Nephron (organoid): ENCODE results near the gene TRPM8.
A peak's percentile ranks its signal among the peaks of the same experiment; 100 is the strongest.
"Not testable (repeated sequence)": the region's sequence is repeated elsewhere in the genome, so short reads cannot be mapped to it uniquely, and the experiment has no call there.

Source experiments
- H3K27ac Mint-ChIP-seq, 3 experiments: 2 replicates each; pipeline ENCODE4 v1.8.0; 2020; ENCODE audit warnings: mixed read lengths in 3 of 3, mild to moderate bottlenecking in 2 of 3, moderate library complexity in 1 of 3
- H3K27me3 Mint-ChIP-seq: 2 replicates; pipeline ENCODE4 v1.8.0; 2021; ENCODE audit warnings: low read depth, mild to moderate bottlenecking, moderate library complexity, mixed read lengths
- H3K36me3 Mint-ChIP-seq: 2 replicates; pipeline ENCODE4 v1.8.0; 2020; ENCODE audit warnings: low read depth, mixed read lengths
- H3K4me1 Mint-ChIP-seq: 2 replicates; pipeline ENCODE4 v1.8.0; 2020; ENCODE audit warnings: mixed read lengths
- H3K4me3 Mint-ChIP-seq, 3 experiments: 2 replicates each; pipeline ENCODE4 v1.8.0; 2020; ENCODE audit warnings: mild to moderate bottlenecking in 3 of 3, mixed read lengths in 3 of 3, moderate library complexity in 2 of 3
- H3K9me3 Mint-ChIP-seq: 2 replicates; pipeline ENCODE4 v1.8.0; 2020; ENCODE audit warnings: mixed read lengths
- CTCF ChIP-seq, 3 experiments: fragments of 200-600 bp; sonication (generic); IDR thresholded peaks; one replicate each; pipeline ENCODE4 v1.5.0; 2021; ENCODE audit warnings: antibody characterized with exemption in 3 of 3; ENCODE audit not compliant: unreplicated experiment in 3 of 3

Gene TRPM8

GRCh38 chr2:233917116-233917515, at the start of gene TRPM8:
Gene TRPM8 (plus strand): TSS chr2:233917373. CDS start chr2:233926538, 9,165 bp downstream.
- Mint-ChIP-seq H3K36me3 (no peaks in the 10 kb centered on the region), H3K27ac (no peak within 1 kb of the TSS), H3K27me3 (peaks cover 42% of the 10 kb centered on the region), H3K9me3 (no peaks in the 10 kb centered on the region), H3K4me1 (no peaks in the 10 kb centered on the region), H3K4me3 (no peak within 1 kb of the TSS)
- TF ChIP-seq CTCF (IDR thresholded peaks at IDR 0.05; ENCODE audit: unreplicated experiment in 3 of 3): no peak

GRCh38 chr2:233867993-233868532, 49.1 kb upstream of the TRPM8 start, which contains the start of gene MSL3B:
Gene MSL3B (minus strand): TSS chr2:233868386.
- TF ChIP-seq CTCF (IDR thresholded peaks at IDR 0.05; ENCODE audit: unreplicated experiment in 3 of 3): no peak
- Mint-ChIP-seq H3K27me3 (peaks cover 13% of the 10 kb centered on the region), H3K27ac (peak within 1 kb of the TSS; percentile 47 to 84 (median 70)), H3K9me3 (peaks cover 36% of the 10 kb centered on the region), H3K4me3 (peak within 1 kb of the TSS; percentile 91 to 94 (median 92)), H3K4me1 (no peaks in the 10 kb centered on the region), H3K36me3 (peaks cover 43% of the 10 kb centered on the region)

GRCh38 chr2:233871432-233871831, 45.7 kb upstream of the TRPM8 start:
- Mint-ChIP-seq H3K9me3 (peaks cover 32% of the 10 kb centered on the region), H3K27ac (no peak overlapping the region), H3K4me3 (no peak overlapping the region), H3K36me3 (peaks cover 24% of the 10 kb centered on the region), H3K27me3 (peaks cover 25% of the 10 kb centered on the region), H3K4me1 (no peaks in the 10 kb centered on the region)
- TF ChIP-seq CTCF (IDR thresholded peaks at IDR 0.05; ENCODE audit: unreplicated experiment in 3 of 3): no peak

- H3K27ac Mint-ChIP-seq, H3K4me1 Mint-ChIP-seq, H3K4me3 Mint-ChIP-seq: not testable (repeated sequence)
- Mint-ChIP-seq H3K36me3 (peaks cover 17% of the 10 kb centered on the region), H3K9me3 (peaks cover 26% of the 10 kb centered on the region), H3K27me3 (peaks cover 25% of the 10 kb centered on the region)
Measured at GRCh38 chr2:233872125-233872524, 45.0 kb upstream of the TRPM8 start.

GRCh38 chr2:233882353-233882752, 34.8 kb upstream of the TRPM8 start:
- no peak overlapping the region for H3K27ac Mint-ChIP-seq
- H3K36me3 Mint-ChIP-seq: no peaks in the 10 kb centered on the region
- no peak overlapping the region for H3K4me3 Mint-ChIP-seq
- peaks cover 8% of the 10 kb centered on the region for H3K27me3 Mint-ChIP-seq
- no peaks in the 10 kb centered on the region for H3K4me1 Mint-ChIP-seq
- TF ChIP-seq CTCF (IDR thresholded peaks at IDR 0.05; ENCODE audit: unreplicated experiment in 3 of 3): no peak
- peaks cover 30% of the 10 kb centered on the region for H3K9me3 Mint-ChIP-seq

GRCh38 chr2:233892793-233893192, 24.4 kb upstream of the TRPM8 start:
- no peak overlapping the region for H3K4me3 Mint-ChIP-seq
- no peaks in the 10 kb centered on the region for H3K9me3 Mint-ChIP-seq
- no peaks in the 10 kb centered on the region for H3K36me3 Mint-ChIP-seq
- H3K27ac Mint-ChIP-seq: no peak overlapping the region
- H3K27me3 Mint-ChIP-seq: peaks cover 17% of the 10 kb centered on the region
- TF ChIP-seq CTCF (IDR thresholded peaks at IDR 0.05; ENCODE audit: unreplicated experiment in 3 of 3): no peak
- no peaks in the 10 kb centered on the region for H3K4me1 Mint-ChIP-seq

GRCh38 chr2:233896253-233896652, 20.9 kb upstream of the TRPM8 start:
- H3K27me3 Mint-ChIP-seq: peaks cover 29% of the 10 kb centered on the region
- H3K4me1 Mint-ChIP-seq, H3K27ac Mint-ChIP-seq, H3K36me3 Mint-ChIP-seq, H3K9me3 Mint-ChIP-seq, H3K4me3 Mint-ChIP-seq: not testable (repeated sequence)
